HG03196 (cell line): Measurements from ENCODE around the gene KCNK2.

Experiments used
- ATAC-seq: cut with Tn5 transposase; IDR thresholded peaks from one replicate; pipeline ENCODE4 v1.9.1; 2021; ENCODE audit not compliant: unreplicated experiment

Gene KCNK2

GRCh38 chr1:215250913-215251312, 168.4 kb downstream of the KCNK2 start:
- no peak for ATAC-seq

- ATAC-seq: no peak
These were observed 168.9 kb downstream of the KCNK2 start for GRCh38 chr1:215251428-215251827.

GRCh38 chr1:215252164-215252563, 169.6 kb downstream of the KCNK2 start:
- ATAC-seq: no peak

GRCh38 chr1:215256936-215257679, 174.6 kb downstream of the KCNK2 start:
- no peak for ATAC-seq

- ATAC-seq: no peak
These were observed 178.2 kb downstream of the KCNK2 start for GRCh38 chr1:215260711-215261110.

- ATAC-seq: no peak
These were observed 179.6 kb downstream of the KCNK2 start for GRCh38 chr1:215262106-215262505.

GRCh38 chr1:215263636-215264035, 181.1 kb downstream of the KCNK2 start:
- ATAC-seq: no peak

- ATAC-seq: no peak
These were observed 182.1 kb downstream of the KCNK2 start for GRCh38 chr1:215264649-215265048.

GRCh38 chr1:215267495-215267894, 185.0 kb downstream of the KCNK2 start:
- ATAC-seq: no peak

- ATAC-seq: no peak
These were observed 187.4 kb downstream of the KCNK2 start for GRCh38 chr1:215269955-215270354.

GRCh38 chr1:215273838-215274516, 191.4 kb downstream of the KCNK2 start:
- ATAC-seq: no peak

- ATAC-seq: no peak
These were observed 194.0 kb downstream of the KCNK2 start for GRCh38 chr1:215276582-215276981.

GRCh38 chr1:215277532-215277931, 195.0 kb downstream of the KCNK2 start:
- ATAC-seq: no peak

- no peak for ATAC-seq
These were observed 197.1 kb downstream of the KCNK2 start for GRCh38 chr1:215279682-215280081.

- ATAC-seq: no peak
These were observed 200.0 kb downstream of the KCNK2 start for GRCh38 chr1:215282557-215282956.

- no peak for ATAC-seq
These were observed 202.7 kb downstream of the KCNK2 start for GRCh38 chr1:215285013-215285800.
